Stomach (tissue), 4 donors: Measurements from ENCODE around the gene GLYR1.

ENCODE experiments used
- CTCF ChIP-seq, 7 experiments: fragments of 450-650 bp in 4 of 7; fragments of 200-600 bp in 3 of 7; sonication (generic) in 3 of 7; IDR thresholded peaks; one replicate each; pipeline ENCODE4 v1.5.1; 2016 to 2019; ENCODE audit warnings: antibody characterized with exemption in 7 of 7, control low read depth in 2 of 7, mild to moderate bottlenecking in 1 of 7
- EP300 ChIP-seq: sonication (generic); formaldehyde crosslinking; IDR thresholded peaks from one replicate; pipeline ENCODE4 v1.6.1; 2017; ENCODE audit warnings: antibody characterized with exemption
- POLR2A ChIP-seq, 4 donors: fragments of 450-650 bp; IDR thresholded peaks; one replicate each; pipeline ENCODE4 v1.6.1; 2016; ENCODE audit warnings: antibody characterized with exemption in 4 of 4, control low read depth in 2 of 4, mild to moderate bottlenecking in 1 of 4, moderate library complexity in 1 of 4

DNA sequence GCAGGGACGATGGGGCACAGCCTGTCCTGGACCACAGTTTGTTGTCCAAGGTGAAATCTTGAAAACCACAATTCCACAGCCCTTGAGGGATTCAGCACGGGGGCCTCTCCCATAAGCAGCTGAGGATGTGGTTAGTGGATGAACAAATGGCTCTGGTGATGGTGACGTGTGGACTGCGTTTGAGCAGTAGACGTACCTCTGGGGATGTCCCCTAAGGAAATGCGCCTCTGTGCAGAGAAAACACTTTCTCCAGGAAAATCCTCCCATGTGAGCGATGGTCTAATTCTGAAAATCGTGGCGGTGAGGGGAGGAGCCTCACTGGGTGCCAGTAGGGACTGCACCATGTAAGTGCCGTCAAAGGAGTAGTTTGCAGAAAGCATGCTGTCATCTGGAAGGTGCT lies 56.2 kb downstream of the GLYR1 start:
- TF ChIP-seq CTCF (IDR thresholded peaks at IDR 0.05) = no peak
- TF ChIP-seq POLR2A (IDR thresholded peaks at IDR 0.05) = no peak
- no peak for TF ChIP-seq EP300
